Immature natural killer cell (primary cell): ENCODE data around the gene ARL4C. TPM values are rescaled to one million over a fixed set of nuclear protein-coding genes. Genes with fewer than 3 reads are reported as not detected.

Experiments
- DNase-seq, 3 donors: peaks; one replicate each; pipeline ENCODE4 v3.0.0; 2022; ENCODE audit warnings: mixed read lengths in 1 of 3
- H3K27ac Mint-ChIP-seq, 6 donors: one replicate each; pipeline ENCODE4 v1.8.0; 2020; ENCODE audit warnings: mixed read lengths in 6 of 6, mild to moderate bottlenecking in 5 of 6, inconsistent platforms in 4 of 6, moderate library complexity in 3 of 6
- H3K27me3 Mint-ChIP-seq, 3 donors: one replicate each; pipeline ENCODE4 v1.8.0; 2020 to 2021; ENCODE audit warnings: low read depth in 3 of 3, mild to moderate bottlenecking in 3 of 3, mixed read lengths in 3 of 3, moderate library complexity in 3 of 3, inconsistent platforms in 1 of 3
- H3K36me3 Mint-ChIP-seq, 3 donors: one replicate each; pipeline ENCODE4 v1.8.0; 2020; ENCODE audit warnings: mixed read lengths in 3 of 3, inconsistent platforms in 2 of 3, mild to moderate bottlenecking in 2 of 3
- H3K4me1 Mint-ChIP-seq, 2 donors: one replicate each; pipeline ENCODE4 v1.8.0; 2020; ENCODE audit warnings: inconsistent platforms in 2 of 2, mild to moderate bottlenecking in 2 of 2, mixed read lengths in 2 of 2, moderate library complexity in 1 of 2
- H3K4me3 Mint-ChIP-seq, 5 donors: one replicate each; pipeline ENCODE4 v1.8.0; 2020; ENCODE audit warnings: mild to moderate bottlenecking in 5 of 5, mixed read lengths in 5 of 5, inconsistent platforms in 3 of 5, moderate library complexity in 3 of 5
- H3K9me3 Mint-ChIP-seq, 6 donors: one replicate each; pipeline ENCODE4 v1.8.0; 2020; ENCODE audit warnings: mild to moderate bottlenecking in 6 of 6, mixed read lengths in 6 of 6, inconsistent platforms in 4 of 6, moderate library complexity in 3 of 6
- polyA plus RNA-seq, 3 donors: library from polyadenylated mRNA; unstranded; fragments of 300-500 nt; fragmentation: Illumina TruSeq; gene quantifications; one replicate each; pipeline ENCODE4 v1.2.3, GENCODE V29; 2021

The ARL4C gene
- polyA plus RNA-seq, 3 donors from 2014 or later = 196 to 245 (median 243) TPM

DNA sequence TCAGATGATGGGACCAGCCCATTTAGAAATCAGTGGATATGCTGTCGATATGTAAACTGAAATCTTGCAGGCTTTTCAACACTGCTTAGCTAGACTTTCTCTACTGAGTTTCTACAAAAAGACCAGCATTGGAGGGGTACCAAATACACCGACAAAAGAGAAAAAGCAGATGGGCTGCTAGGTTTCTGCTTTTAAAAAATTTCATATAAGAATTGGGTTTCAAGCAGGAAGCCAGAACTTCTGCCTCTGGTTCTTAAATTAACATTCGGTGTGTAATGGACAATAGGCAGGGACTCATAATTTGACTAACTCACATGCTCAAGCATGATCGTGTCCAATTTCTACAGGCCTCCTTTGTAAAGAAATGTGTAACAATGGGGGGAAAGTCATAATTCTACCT, 3.1 kb downstream of the ARL4C start:
- peak overlapping the region; percentile 98 to 100 (median 100) for H3K4me3 Mint-ChIP-seq
- peaks cover 53 to 64% (median 54%) of the 10 kb centered on the region in 3 donors for H3K36me3 Mint-ChIP-seq
- peak overlapping the region; percentile 98 to 100 (median 100) for H3K27ac Mint-ChIP-seq
- H3K27me3 Mint-ChIP-seq = peaks cover 43 to 71% (median 64%) of the 10 kb centered on the region in 3 donors
- DNase-seq = peak in 1 of 3 donors; percentile 30
- peaks cover 0 to 16% (median 5%) of the 10 kb centered on the region in 6 donors for H3K9me3 Mint-ChIP-seq
- peaks cover 55 to 57% of the 10 kb centered on the region in 2 donors for H3K4me1 Mint-ChIP-seq

DNA sequence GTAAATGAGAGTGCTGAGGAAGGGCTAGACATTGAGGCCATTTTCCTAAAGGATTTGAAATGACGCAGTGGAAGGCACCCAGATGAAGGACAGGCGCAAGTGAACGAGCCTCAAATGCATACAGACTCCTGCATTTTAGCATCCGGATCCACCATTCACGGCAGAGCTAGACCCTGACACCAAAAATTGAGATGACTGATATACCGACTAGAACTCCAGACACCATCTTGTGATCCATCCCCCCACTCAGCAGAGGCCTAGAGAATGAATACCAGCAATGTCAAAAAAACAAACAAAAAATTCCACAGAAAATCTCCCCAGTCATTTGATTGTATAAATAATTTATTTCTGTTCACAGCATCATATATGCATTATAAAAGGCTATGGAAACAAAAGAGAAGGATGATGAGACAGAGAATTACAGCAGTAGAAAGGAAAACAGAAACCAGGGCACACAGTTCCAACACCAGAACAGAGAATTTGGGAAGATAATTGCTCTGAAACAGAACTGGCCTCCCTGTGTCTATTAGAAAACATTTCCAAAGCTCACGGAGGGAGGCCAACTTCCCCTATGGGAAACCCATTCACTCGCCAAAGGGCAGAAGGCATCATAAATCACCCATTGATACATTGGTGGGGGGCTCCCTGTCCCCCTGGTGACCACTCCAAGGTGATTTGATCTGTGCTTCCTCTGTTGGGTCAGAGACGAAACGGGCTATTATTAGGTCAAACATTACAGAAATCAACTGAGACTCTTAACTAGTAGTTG, 4.0 kb downstream of the ARL4C start:
- Mint-ChIP-seq H3K4me1 (peaks cover 55 to 57% of the 10 kb centered on the region in 2 donors), H3K9me3 (peaks cover 0 to 16% (median 5%) of the 10 kb centered on the region in 6 donors), H3K4me3 (peak overlapping the region; percentile 98 to 100 (median 100)), H3K36me3 (peaks cover 59 to 71% (median 59%) of the 10 kb centered on the region in 3 donors), H3K27me3 (peaks cover 40 to 73% (median 57%) of the 10 kb centered on the region in 3 donors), H3K27ac (peak overlapping the region; percentile 98 to 100 (median 100))
- DNase-seq = peak; percentile 31 to 42 (median 38)

DNA sequence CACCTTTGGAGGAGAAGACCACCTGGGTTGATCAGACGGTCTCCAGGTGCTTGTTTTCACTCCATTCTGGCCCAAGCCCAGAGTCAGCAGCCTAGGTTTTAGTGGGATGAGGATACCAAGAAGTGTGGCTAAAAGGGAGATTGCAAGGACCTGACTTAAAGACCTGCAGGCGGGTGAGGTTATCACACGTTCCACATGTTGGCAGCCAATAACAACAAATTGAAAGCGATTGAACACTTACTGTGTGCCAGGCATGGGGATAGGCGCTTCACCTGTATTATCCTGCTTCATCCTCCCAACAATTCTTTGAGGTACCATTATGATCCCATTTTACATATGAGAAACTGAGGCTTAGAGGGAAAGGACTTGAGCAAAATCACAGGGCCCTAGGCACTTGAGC, 5.0 kb downstream of the ARL4C start:
- peak overlapping the region; percentile 98 to 100 (median 100) for H3K4me3 Mint-ChIP-seq
- H3K27me3 Mint-ChIP-seq = peaks cover 40 to 70% (median 54%) of the 10 kb centered on the region in 3 donors
- H3K4me1 Mint-ChIP-seq = peaks cover 62 to 63% of the 10 kb centered on the region in 2 donors
- H3K9me3 Mint-ChIP-seq = peaks cover 0 to 16% (median 5%) of the 10 kb centered on the region in 6 donors
- DNase-seq = peak; percentile 52 to 56 (median 52)
- peak overlapping the region; percentile 98 to 100 (median 100) for H3K27ac Mint-ChIP-seq
- peaks cover 62 to 78% (median 62%) of the 10 kb centered on the region in 3 donors for H3K36me3 Mint-ChIP-seq

DNA sequence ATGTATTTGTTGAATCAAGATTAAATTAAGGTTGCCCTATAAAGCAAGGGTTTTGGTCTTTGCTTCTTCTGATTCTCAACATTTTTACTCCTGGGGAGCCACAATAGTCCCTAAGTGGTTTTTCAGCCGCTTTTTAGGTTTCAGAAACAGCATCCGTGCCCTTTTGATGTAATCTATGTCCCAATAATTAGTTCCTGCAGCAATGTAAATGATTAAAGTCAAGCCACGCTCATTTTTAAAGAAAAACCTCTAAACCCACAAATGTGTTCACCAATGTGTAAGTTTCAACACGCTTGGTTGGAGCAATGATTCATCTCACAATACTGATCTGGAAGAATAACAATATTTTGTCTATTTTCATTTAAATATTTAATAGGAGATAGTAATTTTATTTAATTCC, 5.6 kb downstream of the ARL4C start:
- H3K27me3 Mint-ChIP-seq = peaks cover 39 to 69% (median 50%) of the 10 kb centered on the region in 3 donors
- peak; percentile 52 to 61 (median 57) for DNase-seq
- H3K27ac Mint-ChIP-seq = peak overlapping the region; percentile 98 to 100 (median 100)
- peak overlapping the region; percentile 98 to 100 (median 100) for H3K4me3 Mint-ChIP-seq
- peaks cover 60 to 81% (median 64%) of the 10 kb centered on the region in 3 donors for H3K36me3 Mint-ChIP-seq
- H3K4me1 Mint-ChIP-seq = peaks cover 67 to 70% of the 10 kb centered on the region in 2 donors
- H3K9me3 Mint-ChIP-seq = peaks cover 0 to 15% (median 5%) of the 10 kb centered on the region in 6 donors

DNA sequence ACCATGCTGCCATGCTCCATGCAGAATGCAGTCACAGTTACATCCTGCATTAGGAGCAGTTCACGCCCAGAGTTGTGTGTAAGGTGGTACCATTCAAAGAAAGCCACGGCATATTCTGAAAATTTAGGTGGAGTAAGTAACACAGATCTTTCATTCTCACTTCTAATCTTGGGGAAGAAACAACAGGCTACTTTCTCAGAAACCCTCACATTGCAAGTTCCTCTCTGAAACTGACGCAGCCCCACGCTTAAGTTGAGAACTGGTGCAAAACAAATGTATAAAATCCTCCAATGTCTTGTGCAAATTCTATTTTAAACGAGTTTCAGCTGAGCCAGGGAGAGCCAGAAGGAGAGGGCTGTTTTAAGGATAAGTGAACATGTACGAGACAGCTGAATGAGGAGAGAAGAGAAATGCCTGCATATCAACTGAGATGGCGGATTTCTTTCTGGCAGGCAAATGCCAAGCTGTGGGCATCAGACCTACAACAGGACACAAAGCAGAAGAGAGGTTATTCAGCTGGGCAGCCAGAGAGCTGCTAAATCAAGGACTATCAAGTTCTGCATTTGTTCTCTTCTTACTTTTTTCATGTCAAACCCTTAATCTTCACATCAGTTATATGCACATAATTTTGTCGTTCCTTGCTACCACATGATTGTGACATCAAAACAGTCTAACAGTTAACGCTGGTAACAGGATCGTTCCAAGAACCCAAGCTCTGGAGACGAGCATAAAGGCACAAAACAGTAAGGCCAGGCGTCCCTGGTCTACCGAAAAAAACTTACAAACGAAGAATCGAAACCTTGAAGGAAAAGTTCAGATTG, 6.4 kb downstream of the ARL4C start:
- Mint-ChIP-seq H3K36me3 (peaks cover 53 to 79% (median 56%) of the 10 kb centered on the region in 3 donors), H3K27ac (peak overlapping the region; percentile 98 to 100 (median 100))
- peak; percentile 51 to 65 (median 64) for DNase-seq

DNA sequence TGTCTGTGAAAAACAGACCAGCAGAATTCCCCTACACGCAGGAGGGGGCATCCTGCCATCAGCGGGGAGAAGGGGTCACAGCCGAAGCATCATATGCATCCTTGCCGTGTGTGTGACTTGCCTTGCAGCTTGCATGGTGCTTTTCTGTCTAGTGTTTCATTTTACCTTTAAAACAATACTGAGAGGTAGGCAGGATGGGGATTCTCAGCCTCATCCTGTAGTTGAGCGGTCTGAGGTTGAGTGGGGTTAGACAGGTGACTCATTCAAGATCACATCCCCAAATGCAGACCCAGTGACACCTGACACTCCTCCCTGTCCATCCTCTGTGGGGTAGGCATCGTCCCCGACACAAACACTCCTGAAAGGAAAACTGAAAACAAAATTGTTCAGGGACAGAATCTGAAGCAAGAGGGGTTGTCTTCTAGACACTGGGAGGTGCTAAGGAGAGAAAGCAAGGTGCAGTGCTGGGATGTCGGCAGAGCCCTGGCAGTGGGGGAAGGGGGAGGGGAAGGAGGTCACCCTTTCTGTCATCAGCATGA, 7.9 kb downstream of the ARL4C start:
- peak; percentile 80 to 83 (median 82) for DNase-seq
- peak overlapping the region; percentile 98 to 100 (median 100) for H3K27ac Mint-ChIP-seq
- peaks cover 42 to 72% (median 47%) of the 10 kb centered on the region in 3 donors for H3K36me3 Mint-ChIP-seq
- H3K4me1 Mint-ChIP-seq = peaks cover 89 to 93% of the 10 kb centered on the region in 2 donors
- no peaks in the 10 kb centered on the region for H3K9me3 Mint-ChIP-seq
- H3K27me3 Mint-ChIP-seq = peaks cover 23 to 56% (median 43%) of the 10 kb centered on the region in 3 donors
- H3K4me3 Mint-ChIP-seq = peak overlapping the region; percentile 98 to 100 (median 100)

More for the DNA sequence above, 6.4 kb downstream of the ARL4C start:
- Mint-ChIP-seq H3K4me3 (peak overlapping the region; percentile 98 to 100 (median 100)), H3K4me1 (peaks cover 74 to 78% of the 10 kb centered on the region in 2 donors), H3K27me3 (peaks cover 31 to 61% (median 44%) of the 10 kb centered on the region in 3 donors), H3K9me3 (peaks cover 0 to 8% (median 3%) of the 10 kb centered on the region in 6 donors)

DNA sequence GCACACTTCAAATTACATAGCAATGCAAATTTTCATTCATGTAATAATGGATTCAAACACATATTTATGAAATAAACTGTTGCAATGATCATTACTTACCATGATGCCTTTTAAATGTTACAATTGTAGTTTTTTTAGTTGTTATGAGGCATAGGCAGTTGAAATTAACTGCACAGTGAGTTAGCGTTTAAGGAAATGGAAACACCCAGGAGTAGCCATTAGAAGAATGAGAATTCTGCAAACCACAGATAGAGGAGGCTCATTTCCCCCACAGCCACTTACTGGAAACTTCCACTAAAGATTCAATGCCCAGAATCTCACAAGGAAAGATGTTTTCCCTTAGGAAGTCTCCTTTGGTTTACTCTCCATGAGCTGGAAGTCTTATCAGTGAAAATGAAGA, 8.4 kb downstream of the ARL4C start:
- no peak for DNase-seq
- Mint-ChIP-seq H3K27me3 (peaks cover 23 to 56% (median 43%) of the 10 kb centered on the region in 3 donors), H3K4me1 (peaks cover 94 to 97% of the 10 kb centered on the region in 2 donors), H3K4me3 (peak overlapping the region; percentile 98 to 100 (median 100)), H3K27ac (peak overlapping the region; percentile 98 to 100 (median 100)), H3K9me3 (no peaks in the 10 kb centered on the region), H3K36me3 (peaks cover 38 to 67% (median 43%) of the 10 kb centered on the region in 3 donors)

DNA sequence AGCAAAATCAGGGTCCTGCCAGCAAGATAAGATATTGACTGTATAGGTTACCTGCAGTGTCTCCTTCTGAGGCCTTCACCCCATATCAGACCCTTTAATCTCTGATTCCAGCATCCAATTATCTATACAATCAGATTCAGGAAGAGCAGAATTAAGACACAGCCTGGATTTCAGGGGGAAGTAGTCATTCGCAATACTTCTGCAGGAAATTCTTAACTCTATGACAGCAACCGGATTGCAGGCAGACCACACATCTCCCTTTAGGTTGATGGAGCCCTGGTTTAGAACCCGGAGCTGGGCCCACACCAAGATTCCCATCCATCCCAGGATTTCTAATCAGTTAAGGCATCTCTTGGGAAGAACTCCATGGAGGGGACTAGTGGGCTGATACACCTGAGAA, 9.5 kb downstream of the ARL4C start:
- Mint-ChIP-seq H3K4me1 (peaks cover 96 to 100% of the 10 kb centered on the region in 2 donors), H3K27ac (peak overlapping the region; percentile 98 to 100 (median 100)), H3K9me3 (no peaks in the 10 kb centered on the region), H3K4me3 (peak overlapping the region in 3 of 5 donors; percentile 7 to 100 (median 59)), H3K36me3 (peaks cover 27 to 56% (median 35%) of the 10 kb centered on the region in 3 donors), H3K27me3 (peaks cover 16 to 49% (median 41%) of the 10 kb centered on the region in 3 donors)
- DNase-seq = no peak

DNA sequence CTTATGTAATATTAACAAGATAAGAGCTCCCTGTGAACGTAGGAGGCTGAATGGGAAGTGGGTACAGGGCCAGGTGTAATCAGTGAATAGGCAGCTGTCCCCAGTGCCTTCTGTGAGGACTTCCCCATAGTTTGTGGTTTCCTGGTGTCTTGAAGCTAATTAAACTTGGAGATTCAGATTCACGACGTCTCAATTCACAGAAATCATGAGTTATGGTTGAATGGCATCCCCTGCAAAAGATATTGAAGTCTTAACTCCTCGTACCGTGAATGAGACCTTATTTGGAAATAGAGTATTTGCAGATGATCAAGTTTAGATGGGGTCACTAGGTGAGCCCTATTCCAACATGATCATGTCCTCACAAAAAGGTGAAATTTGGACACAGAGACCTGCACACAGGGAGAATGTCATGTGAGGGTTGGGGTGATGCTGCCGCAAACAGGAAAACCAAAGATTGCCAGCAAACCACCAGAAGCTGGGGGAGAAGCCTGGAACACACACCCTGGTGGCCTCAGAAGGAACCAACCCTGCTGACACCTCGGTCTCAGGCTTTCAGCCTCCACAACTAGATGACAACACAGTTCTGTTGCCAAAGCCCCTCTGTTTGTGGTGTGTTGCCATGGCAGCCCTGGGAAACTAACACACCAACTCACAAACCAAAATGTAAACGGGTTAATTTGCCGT, 13.2 kb downstream of the ARL4C start:
- peaks cover 13 to 23% (median 19%) of the 10 kb centered on the region in 3 donors for H3K27me3 Mint-ChIP-seq
- H3K9me3 Mint-ChIP-seq = no peaks in the 10 kb centered on the region
- H3K27ac Mint-ChIP-seq = peak overlapping the region; percentile 98 to 100 (median 100)
- peaks cover 12 to 39% (median 26%) of the 10 kb centered on the region in 3 donors for H3K36me3 Mint-ChIP-seq
- peaks cover 82 to 97% of the 10 kb centered on the region in 2 donors for H3K4me1 Mint-ChIP-seq
- peak; percentile 95 to 96 (median 96) for DNase-seq
- peak overlapping the region; percentile 67 to 82 (median 78) for H3K4me3 Mint-ChIP-seq

DNA sequence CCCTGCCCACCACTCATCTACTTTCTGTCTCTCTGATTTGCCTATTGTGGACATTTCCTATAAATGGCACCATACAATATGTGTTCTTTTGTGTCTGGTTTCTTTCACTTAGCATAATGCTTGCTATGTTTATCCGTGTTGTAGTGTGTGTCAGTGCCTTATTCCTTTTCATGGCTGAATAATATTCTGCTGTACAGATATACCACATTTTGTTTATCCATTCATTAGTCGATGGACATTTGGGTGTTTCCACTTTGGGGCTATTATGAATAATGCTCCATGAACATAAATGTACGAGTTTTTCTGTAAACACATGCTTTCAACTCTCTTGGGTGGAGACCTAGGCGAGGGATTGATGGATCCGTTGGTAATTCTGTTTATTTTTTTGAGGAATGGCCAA, 15.6 kb downstream of the ARL4C start:
- no peaks in the 10 kb centered on the region for H3K9me3 Mint-ChIP-seq
- peaks cover 74 to 89% of the 10 kb centered on the region in 2 donors for H3K4me1 Mint-ChIP-seq
- H3K27ac Mint-ChIP-seq = peak overlapping the region in 4 of 6 donors; percentile 1 to 100 (median 86)
- DNase-seq = no peak
- no peak overlapping the region for H3K4me3 Mint-ChIP-seq
- H3K27me3 Mint-ChIP-seq = peaks cover 14 to 23% (median 16%) of the 10 kb centered on the region in 3 donors
- H3K36me3 Mint-ChIP-seq = peaks cover 3 to 21% (median 16%) of the 10 kb centered on the region in 3 donors

DNA sequence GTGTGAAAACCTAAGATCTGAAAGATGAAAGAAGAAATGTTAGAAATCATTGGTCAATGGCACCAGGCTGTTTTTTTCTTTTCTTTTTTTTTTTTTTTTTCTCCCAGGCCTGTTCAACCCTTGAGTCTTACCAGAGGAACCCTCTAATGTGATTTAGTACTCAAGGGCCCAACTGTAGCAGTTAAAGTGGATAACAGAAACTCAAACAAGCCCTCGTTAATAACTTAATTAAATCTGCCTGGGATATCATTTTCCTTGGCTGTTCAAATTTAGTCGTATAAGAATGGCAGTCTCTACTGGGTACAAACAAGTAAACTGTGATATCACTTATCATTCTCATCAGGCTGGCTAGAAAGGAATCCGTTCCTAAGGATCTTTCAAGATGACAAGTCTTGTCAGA, 16.5 kb downstream of the ARL4C start:
- no peaks in the 10 kb centered on the region for H3K9me3 Mint-ChIP-seq
- H3K27ac Mint-ChIP-seq = peak overlapping the region in 5 of 6 donors; percentile 59 to 89 (median 66)
- peaks cover 14 to 20% (median 16%) of the 10 kb centered on the region in 3 donors for H3K27me3 Mint-ChIP-seq
- H3K36me3 Mint-ChIP-seq = peaks cover 3 to 16% (median 13%) of the 10 kb centered on the region in 3 donors
- H3K4me3 Mint-ChIP-seq = peak overlapping the region in 1 of 5 donors; percentile 35
- H3K4me1 Mint-ChIP-seq = peaks cover 65 to 83% of the 10 kb centered on the region in 2 donors
- no peak for DNase-seq

DNA sequence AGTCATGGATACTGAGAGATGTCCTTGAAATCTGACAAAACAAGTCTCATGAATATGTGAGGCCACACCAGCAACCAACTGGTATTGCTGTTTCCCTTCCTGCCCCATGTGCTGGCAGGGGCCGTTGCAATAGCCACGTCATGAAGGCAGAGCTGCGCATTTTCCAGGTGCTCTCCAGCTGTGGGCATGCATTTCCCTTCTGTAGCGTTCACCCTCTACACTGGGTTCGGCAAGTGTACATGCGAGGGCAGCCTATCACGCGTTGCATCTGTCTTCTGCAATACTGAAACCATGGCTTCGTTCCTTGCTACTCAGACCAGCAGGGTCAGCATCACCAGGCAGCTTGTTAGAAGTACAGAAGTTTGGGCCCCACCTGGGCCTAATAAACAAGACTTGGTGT, 17.4 kb downstream of the ARL4C start:
- H3K4me1 Mint-ChIP-seq = peaks cover 60 to 82% of the 10 kb centered on the region in 2 donors
- DNase-seq = no peak

More for the DNA sequence above, 17.4 kb downstream of the ARL4C start:
- H3K36me3 Mint-ChIP-seq = peaks cover 0 to 12% (median 9%) of the 10 kb centered on the region in 3 donors
- peak overlapping the region in 1 of 5 donors; percentile 50 for H3K4me3 Mint-ChIP-seq
- H3K9me3 Mint-ChIP-seq = no peaks in the 10 kb centered on the region
- peak overlapping the region in 4 of 6 donors; percentile 24 to 66 (median 58) for H3K27ac Mint-ChIP-seq
- peaks cover 12 to 14% (median 14%) of the 10 kb centered on the region in 3 donors for H3K27me3 Mint-ChIP-seq
